ENCODE data around the gene SYNDIG1L. TPM values are rescaled to one million over a fixed set of nuclear protein-coding genes. Genes with fewer than 3 reads are reported as not detected.

The SYNDIG1L gene
- total and polyA plus RNA-seq, 10 of the 15 experiments (the other 5 are each of a cell fraction or from before 2014, with no cell fraction given) = 0.04 TPM; not detected in 9

DNA sequence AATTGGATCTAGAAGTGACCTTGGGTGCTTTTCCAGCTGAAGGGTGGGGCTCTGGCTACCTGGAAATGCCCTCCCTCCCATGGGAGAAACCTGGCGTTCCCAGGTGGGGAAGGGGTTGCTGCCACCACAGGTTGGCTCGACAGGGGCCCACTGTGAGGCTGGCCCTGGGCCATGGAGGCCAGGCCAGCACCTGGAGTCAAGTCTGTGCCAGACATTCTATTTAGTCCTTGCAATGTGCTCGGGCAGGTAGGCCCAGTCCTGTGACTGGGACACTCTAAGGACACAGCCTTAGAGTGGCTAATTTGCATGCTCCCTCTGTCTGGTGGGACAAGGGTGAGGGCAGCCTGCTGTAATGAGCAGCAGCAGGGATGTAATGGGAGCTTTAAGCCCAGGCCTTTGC lies 65.8 kb downstream of the SYNDIG1L start (continued):
- TF ChIP-seq, protein P1, sequence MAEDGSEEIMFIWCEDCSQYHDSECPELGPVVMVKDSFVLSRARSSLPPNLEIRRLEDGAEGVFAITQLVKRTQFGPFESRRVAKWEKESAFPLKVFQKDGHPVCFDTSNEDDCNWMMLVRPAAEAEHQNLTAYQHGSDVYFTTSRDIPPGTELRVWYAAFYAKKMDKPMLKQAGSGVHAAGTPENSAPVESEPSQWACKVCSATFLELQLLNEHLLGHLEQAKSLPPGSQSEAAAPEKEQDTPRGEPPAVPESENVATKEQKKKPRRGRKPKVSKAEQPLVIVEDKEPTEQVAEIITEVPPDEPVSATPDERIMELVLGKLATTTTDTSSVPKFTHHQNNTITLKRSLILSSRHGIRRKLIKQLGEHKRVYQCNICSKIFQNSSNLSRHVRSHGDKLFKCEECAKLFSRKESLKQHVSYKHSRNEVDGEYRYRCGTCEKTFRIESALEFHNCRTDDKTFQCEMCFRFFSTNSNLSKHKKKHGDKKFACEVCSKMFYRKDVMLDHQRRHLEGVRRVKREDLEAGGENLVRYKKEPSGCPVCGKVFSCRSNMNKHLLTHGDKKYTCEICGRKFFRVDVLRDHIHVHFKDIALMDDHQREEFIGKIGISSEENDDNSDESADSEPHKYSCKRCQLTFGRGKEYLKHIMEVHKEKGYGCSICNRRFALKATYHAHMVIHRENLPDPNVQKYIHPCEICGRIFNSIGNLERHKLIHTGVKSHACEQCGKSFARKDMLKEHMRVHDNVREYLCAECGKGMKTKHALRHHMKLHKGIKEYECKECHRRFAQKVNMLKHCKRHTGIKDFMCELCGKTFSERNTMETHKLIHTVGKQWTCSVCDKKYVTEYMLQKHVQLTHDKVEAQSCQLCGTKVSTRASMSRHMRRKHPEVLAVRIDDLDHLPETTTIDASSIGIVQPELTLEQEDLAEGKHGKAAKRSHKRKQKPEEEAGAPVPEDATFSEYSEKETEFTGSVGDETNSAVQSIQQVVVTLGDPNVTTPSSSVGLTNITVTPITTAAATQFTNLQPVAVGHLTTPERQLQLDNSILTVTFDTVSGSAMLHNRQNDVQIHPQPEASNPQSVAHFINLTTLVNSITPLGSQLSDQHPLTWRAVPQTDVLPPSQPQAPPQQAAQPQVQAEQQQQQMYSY (CRISPR knock-in tag; IDR thresholded peaks at IDR 0.05) = no peak

DNA sequence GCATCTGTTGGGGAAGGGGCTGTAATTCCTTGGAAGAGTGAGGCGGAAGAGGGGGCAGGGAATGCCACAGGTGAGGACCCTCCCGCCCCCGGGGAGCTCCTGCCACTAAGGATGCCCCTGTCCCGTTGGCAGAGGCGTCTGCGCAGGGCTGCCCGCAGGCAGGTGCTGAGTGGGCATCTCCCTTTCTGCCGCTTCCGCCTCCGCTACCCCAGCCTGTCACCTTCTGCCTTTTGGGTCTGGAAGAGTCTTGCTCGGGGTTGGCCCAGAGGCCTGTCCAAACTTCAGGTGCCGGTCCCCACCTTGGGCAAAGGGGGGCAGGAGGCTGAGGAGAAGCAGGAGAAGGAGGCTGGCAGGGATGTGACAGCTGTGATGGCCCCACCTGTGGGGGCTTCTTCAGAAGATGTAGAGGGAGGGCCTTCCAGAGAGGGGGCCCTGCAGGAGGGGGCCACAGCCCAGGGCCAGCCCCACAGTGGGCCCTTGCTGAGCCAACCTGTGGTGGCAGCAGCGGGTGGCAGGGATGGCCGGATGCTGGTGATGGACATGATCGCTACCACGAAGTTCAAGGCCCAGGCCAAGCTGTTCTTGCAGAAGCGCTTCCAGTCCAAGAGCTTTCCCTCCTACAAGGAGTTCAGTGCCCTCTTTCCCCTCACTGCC lies 67.7 kb downstream of the SYNDIG1L start:
- no peak overlapping the region for H3K9ac ChIP-seq (ENCODE audit: control insufficient read depth, insufficient read depth, low read length)
- in situ Hi-C loops (cut with MboI) = no loop called here
- CTCF ChIA-PET = no interaction called here
- TF ChIP-seq RAD21 (IDR thresholded peaks at IDR 0.05; ENCODE audit: insufficient read depth, low read depth, low read length) = no peak
- TF ChIP-seq HDAC6 (IDR thresholded peaks at IDR 0.05; ENCODE audit: unreplicated experiment) = no peak
- no peak for TF ChIP-seq USF2 (IDR thresholded peaks at IDR 0.05; ENCODE audit: borderline replicate concordance, low read depth, low read length)
- no peak for TF ChIP-seq KAT2A (conservative IDR thresholded peaks at IDR 0.05; ENCODE audit: control insufficient read depth, low read depth, low read length)
- no peak for TF ChIP-seq WRNIP1 (IDR thresholded peaks at IDR 0.05; ENCODE audit: borderline replicate concordance, low read depth, low read length)
- no peak for TF ChIP-seq SREBF1 (IDR thresholded peaks at IDR 0.05; ENCODE audit: low read length)
- TF ChIP-seq CHD4 (IDR thresholded peaks at IDR 0.05) = no peak
- no peak for TF ChIP-seq FOXM1 (IDR thresholded peaks at IDR 0.05; ENCODE audit: low read depth, low read length)
- no peak for TF ChIP-seq SKIL (IDR thresholded peaks at IDR 0.05; ENCODE audit: low read depth, poor library complexity, severe bottlenecking)

More for the DNA sequence above, 67.7 kb downstream of the SYNDIG1L start:
- ChIA-PET RAD21 (ENCODE audit: unreplicated experiment) (interaction anchor here (2.0 kb wide), 1 partner anchor 12 kb away, joined by 4 read pairs; no protein-coding TSS in a partner anchor), POLR2A (interaction anchor here (0.6 kb wide), 1 partner anchor 18 kb away, joined by 9 read pairs; no protein-coding TSS in a partner anchor), SMC1A (ENCODE audit: uncharacterized antibody, unreplicated experiment) (no interaction called here)
- ATAC-seq (no peak), FAIRE-seq (no peak), DNase-seq (ENCODE audit: low read depth, low spot score) (no peak)
- H2AFZ ChIP-seq (ENCODE audit: control insufficient read depth, low read depth, low read length) = no peak overlapping the region
- no peaks in the 10 kb centered on the region for H3K36me3 ChIP-seq (ENCODE audit: control insufficient read depth in 2 of 2, insufficient read depth in 2 of 2, low read length in 1 of 2)
- intact Hi-C loops (cut with micrococcal nuclease; ENCODE audit: unreplicated experiment) = no loop called here
- no peak overlapping the region for H3K4me2 ChIP-seq (ENCODE audit: control insufficient read depth, insufficient read depth)
- WGBS (ENCODE audit: insufficient coverage, insufficient replicate concordance, low lambda C conversion rate, missing lambda C conversion rate) = 53% methylated on average over 17 of the region's 17 CpGs
- no peaks in the 10 kb centered on the region for H3K79me2 ChIP-seq (ENCODE audit: control insufficient read depth, insufficient read depth, low read length)
- BruUV-seq (replicated peaks) = no TSS peak
- H3K27me3 ChIP-seq (replicated peaks in 1 of 2; ENCODE audit: control insufficient read depth in 2 of 2, insufficient read depth in 2 of 2, low read length in 1 of 2) = peaks cover 0 to 2% of the 10 kb centered on the region in 2 experiments; a peak in 1 of 4 replicates
- no peaks in the 10 kb centered on the region for H4K20me1 ChIP-seq (ENCODE audit: control insufficient read depth, insufficient read depth)
- no peaks in the 10 kb centered on the region for H3K9me3 ChIP-seq (replicated peaks; ENCODE audit: control insufficient read depth, insufficient read depth, low read length)
- H3K4me3 ChIP-seq = no peak overlapping the region
- H3K27ac ChIP-seq (ENCODE audit: control insufficient read depth, insufficient read depth) = no peak overlapping the region
- H3K4me1 ChIP-seq (ENCODE audit: control insufficient read depth, insufficient read depth, low read length) = no peaks in the 10 kb centered on the region

All from GM12878 (cell line).